Thyroid gland (tissue), 4 donors: ENCODE data around the gene CBFA2T2. TPM values are rescaled to one million over a fixed set of nuclear protein-coding genes. Genes with fewer than 3 reads are reported as not detected.
A peak's percentile ranks its signal among the peaks of the same experiment; 100 is the strongest.
"Not testable (repeated sequence)": the region's sequence is repeated elsewhere in the genome, so short reads cannot be mapped to it uniquely, and the experiment has no call there.

Experiments used
- DNase-seq, 2 donors: peaks; one replicate each; pipeline ENCODE4 v3.0.0-alpha.2; 2019
- H3K27ac ChIP-seq, 3 donors: fragments of 200-600 bp; sonication (generic); 1 replicate in 2 of 3; 2 replicates in 1 of 3; pipeline ENCODE4 v1.5.1; 2016 to 2019; ENCODE audit warnings: mild to moderate bottlenecking in 1 of 3, moderate library complexity in 1 of 3
- H3K27me3 ChIP-seq: fragments of 200-600 bp; sonication (generic); one replicate; pipeline ENCODE4 v1.5.1; 2019
- H3K36me3 ChIP-seq, 2 donors: fragments of 200-600 bp; sonication (generic); one replicate each; pipeline ENCODE4 v1.5.1; 2016 to 2019
- H3K4me1 ChIP-seq, 2 donors: fragments of 200-600 bp; sonication (generic); one replicate each; pipeline ENCODE4 v1.5.1; 2017 to 2019
- H3K4me3 ChIP-seq, 3 donors: fragments of 200-600 bp; sonication (generic); replicated peaks in 1 of 3; 1 replicate in 2 of 3; 2 replicates in 1 of 3; pipeline ENCODE4 v1.5.1; 2016; ENCODE audit warnings: mild to moderate bottlenecking in 1 of 3
- H3K9me3 ChIP-seq: fragments of 200-600 bp; sonication (generic); one replicate; pipeline ENCODE4 v1.5.1; 2017
- POLR2A ChIP-seq, 2 donors: fragments of 450-650 bp; IDR thresholded peaks; one replicate each; pipeline ENCODE4 v1.6.1; 2017; ENCODE audit warnings: antibody characterized with exemption in 2 of 2, mild to moderate bottlenecking in 2 of 2, moderate library complexity in 1 of 2
- WGBS, 2 donors: methylation state at CpG; one replicate each; pipeline ENCODE4 v1.1.5; 2017; 5-methylcytosine and 5-hydroxymethylcytosine counted together
- intact Hi-C: fragments of 100-400 bp; cut with DNase I; formaldehyde crosslinking; loops from one replicate; pipeline ENCODE4 v1.15.1; 2023
- total RNA-seq, 4 donors: library from RNA; depleted of rRNA; stranded (reverse); fragments of >200 nt; gene quantifications; one replicate each; pipeline ENCODE4 v1.2.3, GENCODE V29; 2016
- TF ChIP-seq, protein P1 (sequence below), 6 experiments: fragments of 200-600 bp in 3 of 6; fragments of 450-650 bp in 3 of 6; sonication (generic) in 3 of 6; IDR thresholded peaks; one replicate each; pipeline ENCODE4 v1.5.1; 2016 to 2019; ENCODE audit warnings: antibody characterized with exemption in 6 of 6, mild to moderate bottlenecking in 2 of 6, inconsistent platforms in 1 of 6, moderate library complexity in 1 of 6

Gene CBFA2T2
- total RNA-seq, 4 donors from 2014 or later = 29.7 to 57.3 (median 35.8) TPM

DNA sequence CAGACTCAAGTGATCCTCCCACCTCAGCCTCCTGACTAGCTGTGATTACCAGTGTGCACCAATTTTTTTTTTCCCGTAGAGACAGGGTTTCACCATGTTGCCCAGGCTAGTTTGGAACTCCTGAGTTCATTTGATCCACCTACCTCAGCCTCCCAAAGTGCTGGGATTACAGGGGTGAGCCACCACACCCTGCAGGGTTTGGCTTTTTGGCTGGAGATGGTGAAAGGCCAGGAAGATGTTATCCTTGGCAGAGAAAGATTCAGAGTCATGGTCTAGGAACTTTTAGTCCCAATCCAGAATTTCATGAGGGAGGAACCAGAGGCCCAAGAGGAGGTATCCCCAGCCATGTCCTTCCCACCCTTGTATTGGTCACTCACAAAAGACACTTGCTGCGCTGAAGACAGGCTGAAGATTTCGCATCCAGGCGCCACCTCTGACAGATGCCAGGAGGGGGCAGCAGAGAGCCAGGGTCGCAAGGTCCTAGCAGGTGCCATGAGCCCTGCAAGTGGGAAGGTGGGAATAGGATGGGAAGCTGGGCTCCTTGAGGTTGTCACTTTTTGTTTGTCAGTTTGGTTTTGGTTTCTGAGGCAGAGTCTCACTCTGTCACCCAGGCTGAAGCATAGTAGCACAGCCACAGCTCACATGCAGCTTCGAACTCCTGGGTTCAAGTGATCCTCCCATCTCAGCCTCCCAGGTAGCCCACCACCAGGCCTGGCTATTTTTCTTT, 32.8 kb upstream of the CBFA2T2 start:
- not testable (repeated sequence) for H3K36me3 ChIP-seq, H3K9me3 ChIP-seq, H3K4me1 ChIP-seq, H3K4me3 ChIP-seq, H3K27me3 ChIP-seq, H3K27ac ChIP-seq
- 19% methylated on average over 5 of the region's 6 CpGs for WGBS, 2 donors
- peak; percentile 81 to 88 for DNase-seq
- intact Hi-C loops = loop anchor here (5.0 kb wide), 1 partner anchor 215 kb away; the partner anchor contains the start of gene NECAB3
- TF ChIP-seq, protein P1, sequence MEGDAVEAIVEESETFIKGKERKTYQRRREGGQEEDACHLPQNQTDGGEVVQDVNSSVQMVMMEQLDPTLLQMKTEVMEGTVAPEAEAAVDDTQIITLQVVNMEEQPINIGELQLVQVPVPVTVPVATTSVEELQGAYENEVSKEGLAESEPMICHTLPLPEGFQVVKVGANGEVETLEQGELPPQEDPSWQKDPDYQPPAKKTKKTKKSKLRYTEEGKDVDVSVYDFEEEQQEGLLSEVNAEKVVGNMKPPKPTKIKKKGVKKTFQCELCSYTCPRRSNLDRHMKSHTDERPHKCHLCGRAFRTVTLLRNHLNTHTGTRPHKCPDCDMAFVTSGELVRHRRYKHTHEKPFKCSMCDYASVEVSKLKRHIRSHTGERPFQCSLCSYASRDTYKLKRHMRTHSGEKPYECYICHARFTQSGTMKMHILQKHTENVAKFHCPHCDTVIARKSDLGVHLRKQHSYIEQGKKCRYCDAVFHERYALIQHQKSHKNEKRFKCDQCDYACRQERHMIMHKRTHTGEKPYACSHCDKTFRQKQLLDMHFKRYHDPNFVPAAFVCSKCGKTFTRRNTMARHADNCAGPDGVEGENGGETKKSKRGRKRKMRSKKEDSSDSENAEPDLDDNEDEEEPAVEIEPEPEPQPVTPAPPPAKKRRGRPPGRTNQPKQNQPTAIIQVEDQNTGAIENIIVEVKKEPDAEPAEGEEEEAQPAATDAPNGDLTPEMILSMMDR (IDR thresholded peaks at IDR 0.05) = peak; percentile 82 to 97 (median 96)

DNA sequence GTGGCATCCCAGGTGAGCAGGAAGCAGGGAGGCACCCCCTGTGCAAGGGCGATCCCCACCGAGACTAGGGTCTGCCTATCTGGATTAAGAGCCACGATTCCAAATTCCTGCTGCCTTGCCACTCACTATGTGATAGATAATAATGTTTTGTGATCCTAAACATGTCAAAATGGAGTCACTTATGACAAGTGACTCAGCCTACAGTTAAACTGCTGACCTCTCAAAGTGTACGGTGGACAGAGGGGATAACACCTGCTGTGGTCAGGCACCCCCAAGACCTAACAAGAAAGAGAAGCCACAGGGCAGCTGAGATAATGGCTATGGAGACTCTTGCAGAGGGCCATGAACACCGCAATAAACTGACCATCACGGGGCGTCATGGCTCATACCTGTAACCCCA, 30.3 kb upstream of the CBFA2T2 start:
- no peak for DNase-seq
- no peak overlapping the region for H3K4me3 ChIP-seq
- no peaks in the 10 kb centered on the region for H3K36me3 ChIP-seq
- H3K27ac ChIP-seq = no peak overlapping the region
- H3K4me1 ChIP-seq = no peaks in the 10 kb centered on the region
- TF ChIP-seq, protein P1 (IDR thresholded peaks at IDR 0.05) = no peak
- TF ChIP-seq POLR2A (IDR thresholded peaks at IDR 0.05) = no peak
- no peaks in the 10 kb centered on the region for H3K9me3 ChIP-seq
- intact Hi-C loops = loop anchor here (5.0 kb wide), 1 partner anchor 213 kb away; the partner anchor contains the start of gene NECAB3
- 88 to 99% methylated on average over 7 of the region's 7 CpGs for WGBS, 2 donors
- H3K27me3 ChIP-seq = no peaks in the 10 kb centered on the region

DNA sequence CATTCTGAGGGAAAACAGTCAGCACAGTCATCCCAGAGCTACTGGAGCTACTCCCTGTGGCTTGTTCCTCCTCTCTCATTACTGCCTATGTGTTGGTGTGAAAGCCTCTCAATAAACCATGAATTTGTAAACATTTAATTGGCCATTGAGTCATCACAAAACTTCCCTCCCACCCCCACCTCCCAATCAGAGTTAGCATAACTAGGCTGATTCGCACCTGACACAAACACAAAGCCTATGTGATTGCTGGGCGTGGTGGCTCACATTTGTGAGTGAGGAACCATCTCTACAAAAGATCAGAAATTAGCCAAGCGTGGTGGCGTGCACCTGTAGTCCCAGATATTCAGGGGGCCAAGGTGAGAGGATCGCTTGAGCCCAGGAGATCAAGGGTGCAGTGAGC, 29.2 kb upstream of the CBFA2T2 start:
- H3K27me3 ChIP-seq = no peaks in the 10 kb centered on the region
- no peaks in the 10 kb centered on the region for H3K4me1 ChIP-seq
- H3K36me3 ChIP-seq = no peaks in the 10 kb centered on the region
- no peak for DNase-seq
- intact Hi-C loops = loop anchor here (10.0 kb wide), 1 partner anchor 674 kb away; no protein-coding TSS in a partner anchor
- WGBS, 2 donors = 95 to 100% methylated on average over 5 of the region's 5 CpGs
- no peak for TF ChIP-seq POLR2A (IDR thresholded peaks at IDR 0.05)
- TF ChIP-seq, protein P1 (IDR thresholded peaks at IDR 0.05) = no peak
- no peaks in the 10 kb centered on the region for H3K9me3 ChIP-seq
- H3K27ac ChIP-seq = no peak overlapping the region
- no peak overlapping the region for H3K4me3 ChIP-seq

DNA sequence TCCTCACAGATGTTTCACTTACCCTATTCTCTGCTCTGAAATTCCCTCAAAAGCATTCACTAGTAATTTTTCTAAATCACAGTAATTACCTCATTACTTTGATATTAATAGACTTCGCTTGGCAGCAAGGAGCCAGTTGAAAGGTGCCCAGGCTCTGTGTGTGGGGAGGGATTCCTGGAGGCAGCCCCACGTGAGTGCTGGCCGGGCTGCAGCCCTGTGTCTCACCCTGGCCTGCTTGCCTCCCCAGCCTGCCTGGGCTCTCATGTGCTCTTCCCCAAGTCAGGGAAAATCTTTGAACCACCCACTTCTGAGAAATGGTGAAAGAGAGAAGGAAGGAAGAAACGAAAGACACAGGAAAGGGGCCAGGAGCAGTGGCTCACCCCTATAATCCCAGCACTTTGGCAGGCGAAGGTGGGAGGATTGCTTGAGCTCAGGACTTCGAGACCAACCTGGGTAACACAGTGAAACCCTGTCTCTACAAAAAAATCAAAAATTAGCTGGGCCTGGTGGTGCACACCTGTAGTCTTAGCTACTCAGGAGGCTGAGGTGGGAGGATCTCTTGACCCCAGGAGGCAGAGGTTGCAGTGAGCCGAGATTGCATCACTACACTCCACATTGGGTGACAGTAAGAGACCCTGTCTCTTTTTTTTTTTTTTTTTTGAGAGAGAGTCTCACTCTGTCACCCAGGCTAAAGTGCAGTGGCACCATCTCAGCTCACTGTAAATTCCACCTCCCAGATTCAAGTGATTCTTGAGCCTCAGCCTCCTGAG, 26.4 kb upstream of the CBFA2T2 start:
- H3K4me1 ChIP-seq = no peaks in the 10 kb centered on the region
- H3K4me3 ChIP-seq = no peak overlapping the region
- 86 to 91% methylated on average over 7 of the region's 7 CpGs for WGBS, 2 donors
- H3K36me3 ChIP-seq = no peaks in the 10 kb centered on the region
- TF ChIP-seq, protein P1 (IDR thresholded peaks at IDR 0.05) = no peak
- no peak for TF ChIP-seq POLR2A (IDR thresholded peaks at IDR 0.05)
- no peak for DNase-seq
- H3K27ac ChIP-seq = no peak overlapping the region
- H3K27me3 ChIP-seq = no peaks in the 10 kb centered on the region
- no peaks in the 10 kb centered on the region for H3K9me3 ChIP-seq
- intact Hi-C loops = loop anchor here (10.0 kb wide), 1 partner anchor 671 kb away; no protein-coding TSS in a partner anchor

DNA sequence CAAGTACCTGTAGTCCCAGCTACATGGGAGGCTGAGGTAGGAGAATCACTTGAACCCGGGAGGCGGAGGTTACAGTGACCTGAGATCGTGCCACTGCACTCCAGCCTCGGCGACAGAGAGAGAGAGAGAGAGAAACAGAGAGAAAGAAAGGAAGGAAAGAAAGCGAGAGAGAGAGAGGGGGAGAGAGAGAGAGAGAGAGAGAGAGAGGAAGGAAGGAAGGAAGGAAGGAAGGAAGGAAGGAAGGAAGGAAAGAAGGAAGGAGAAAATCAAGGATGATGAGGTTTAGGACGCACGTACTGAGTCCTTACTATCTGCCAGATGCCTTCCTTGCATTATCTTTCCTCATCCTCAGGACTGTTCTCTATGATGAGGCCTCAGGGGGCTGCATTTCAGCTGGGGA, 25.1 kb upstream of the CBFA2T2 start:
- not testable (repeated sequence) for H3K27ac ChIP-seq, H3K27me3 ChIP-seq, H3K36me3 ChIP-seq, DNase-seq, H3K4me1 ChIP-seq, H3K9me3 ChIP-seq, H3K4me3 ChIP-seq
- WGBS, 2 donors = 89 to 93% methylated on average over 8 of the region's 8 CpGs
- intact Hi-C loops = loop anchor here (10.0 kb wide), 1 partner anchor 670 kb away; no protein-coding TSS in a partner anchor
